NCI-H2081 treated with DMSO at 0.1 percent for 48 hours (cell line): ENCODE data around the gene MAGI2.
"Not testable (repeated sequence)": the region's sequence is repeated elsewhere in the genome, so short reads cannot be mapped to it uniquely, and the experiment has no call there.

Experiments used
- DNase-seq: peaks from one replicate; lab custom pipeline; 2025; lab: John Stamatoyannopoulos, UW

The MAGI2 gene

GRCh38 chr7:78542981-78543380, 910.5 kb downstream of the MAGI2 start:
- no peak for DNase-seq

- no peak for DNase-seq
Measured at GRCh38 chr7:78542541-78542940, 910.9 kb downstream of the MAGI2 start.

- DNase-seq: no peak
Measured at GRCh38 chr7:78539825-78540224, 913.6 kb downstream of the MAGI2 start.

- DNase-seq: no peak
Measured at GRCh38 chr7:78535655-78536054, 917.8 kb downstream of the MAGI2 start.

GRCh38 chr7:78530351-78530750, 923.1 kb downstream of the MAGI2 start:
- DNase-seq: peak; percentile 20

GRCh38 chr7:78529392-78529791, 924.1 kb downstream of the MAGI2 start:
- no peak for DNase-seq

GRCh38 chr7:78528964-78529363, 924.5 kb downstream of the MAGI2 start:
- DNase-seq: no peak

- DNase-seq: no peak
Measured at GRCh38 chr7:78523930-78524329, 929.5 kb downstream of the MAGI2 start.

GRCh38 chr7:78521961-78522360, 931.5 kb downstream of the MAGI2 start:
- no peak for DNase-seq

- no peak for DNase-seq
Measured at GRCh38 chr7:78516450-78516849, 937.0 kb downstream of the MAGI2 start.

- peak; percentile 68 for DNase-seq
Measured at GRCh38 chr7:78514634-78515033, 938.8 kb downstream of the MAGI2 start.

GRCh38 chr7:78510580-78511188, 942.8 kb downstream of the MAGI2 start:
- DNase-seq: no peak

- DNase-seq: not testable (repeated sequence)
Measured at GRCh38 chr7:78503301-78503700, 950.2 kb downstream of the MAGI2 start.

GRCh38 chr7:78501064-78501463, 952.4 kb downstream of the MAGI2 start:
- DNase-seq: no peak

- DNase-seq: no peak
Measured at GRCh38 chr7:78499971-78500370, 953.5 kb downstream of the MAGI2 start.

- DNase-seq: no peak
Measured at GRCh38 chr7:78499283-78499682, 954.2 kb downstream of the MAGI2 start.

- DNase-seq: no peak
Measured at GRCh38 chr7:78497728-78498427, 955.6 kb downstream of the MAGI2 start.

GRCh38 chr7:78496096-78496630, 957.3 kb downstream of the MAGI2 start:
- no peak for DNase-seq

- DNase-seq: no peak
Measured at GRCh38 chr7:78493401-78493800, 960.1 kb downstream of the MAGI2 start.

GRCh38 chr7:78492146-78492545, 961.3 kb downstream of the MAGI2 start:
- DNase-seq: no peak

GRCh38 chr7:78490524-78490923, 962.9 kb downstream of the MAGI2 start:
- no peak for DNase-seq

GRCh38 chr7:78489476-78490240, 963.8 kb downstream of the MAGI2 start:
- no peak for DNase-seq

GRCh38 chr7:78487464-78487863, 966.0 kb downstream of the MAGI2 start:
- no peak for DNase-seq
